GM19239 (cell line): Measurements from ENCODE around the gene COIL.
"Not testable (repeated sequence)": the region's sequence is repeated elsewhere in the genome, so short reads cannot be mapped to it uniquely, and the experiment has no call there.

Experiments used
- DNase-seq: peaks from one replicate; pipeline ENCODE4 v3.0.0; 2011; ENCODE audit warnings: low spot score; ENCODE audit not compliant: insufficient read length
- FAIRE-seq: peaks from 2 replicates; lab custom pipeline; 2011; peaks lifted over from hg19 to GRCh38; lab: Jason Lieb, UNC

COIL gene

DNA sequence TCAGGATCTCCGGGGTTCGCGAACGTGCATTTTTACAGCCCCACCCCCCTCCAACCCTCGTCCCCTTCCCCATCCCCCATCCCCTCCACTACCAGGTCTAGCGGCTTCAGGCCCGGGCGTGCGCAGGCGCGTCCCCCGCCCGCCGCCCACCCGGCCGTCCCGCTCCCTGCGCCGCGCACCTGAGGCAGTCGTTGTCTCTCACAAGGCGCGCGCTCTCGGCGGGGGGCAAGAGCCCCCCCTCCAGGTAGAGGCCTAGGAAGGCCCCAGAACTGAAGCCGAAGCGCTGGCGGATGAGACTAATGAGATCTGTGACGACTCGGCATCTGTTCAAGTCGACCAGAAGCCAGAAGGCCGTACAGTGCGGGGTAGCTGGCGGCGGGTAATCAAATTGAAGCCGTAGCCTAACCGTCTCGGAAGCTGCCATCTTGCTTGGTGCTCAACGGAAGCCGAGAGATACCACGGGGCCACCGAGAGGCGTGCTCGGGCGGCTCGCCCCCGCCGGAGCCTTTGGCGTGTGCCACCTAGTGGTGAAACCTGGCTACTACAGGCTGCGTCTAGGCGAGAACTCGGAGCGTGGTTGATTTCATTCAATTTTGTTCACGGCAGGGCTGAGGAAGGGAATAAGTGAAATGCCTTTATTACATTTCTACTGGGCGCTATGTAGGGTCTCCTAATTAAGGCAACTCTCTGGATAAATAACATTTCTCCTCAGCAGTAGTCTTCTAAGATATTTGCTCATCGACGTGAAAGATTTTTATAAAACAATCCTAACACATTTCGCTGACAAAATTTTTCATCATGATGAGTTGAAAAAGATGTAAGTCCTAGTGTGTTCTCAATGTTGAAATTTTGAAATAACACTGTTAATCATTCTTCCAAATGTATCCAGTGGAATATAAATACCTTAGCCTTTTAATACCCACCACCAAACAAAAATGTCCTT lies at the start of gene COIL:
Gene COIL, minus strand, starts transcription at position 455 of the 943 bp plus-strand sequence. Its CDS starts 31 bp downstream, at position 424.
- peak; percentile 84 for FAIRE-seq
- peak; percentile 83 for DNase-seq

DNA sequence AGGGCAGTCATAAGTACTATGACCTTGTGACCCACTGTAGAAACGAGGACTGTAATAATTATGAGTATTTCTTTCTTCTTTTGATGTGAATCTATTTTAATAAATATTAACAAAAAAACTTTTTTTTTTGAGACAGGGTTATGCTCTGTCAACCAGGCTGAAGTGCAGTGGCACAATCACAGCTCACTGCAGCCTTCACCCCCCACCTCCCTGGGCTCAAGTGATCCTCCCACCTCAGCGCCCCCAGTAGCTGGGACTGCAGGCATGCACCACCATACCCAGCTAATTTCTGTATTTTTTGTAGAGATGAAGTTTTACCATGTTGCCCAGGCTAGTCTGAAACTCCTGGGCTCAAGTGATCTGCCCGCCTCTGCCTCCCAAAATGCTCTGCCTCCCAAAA lies 49.6 kb upstream of the COIL start:
- FAIRE-seq (no peak), DNase-seq (no peak)

GRCh38 chr17:57009737-57010445 lies 49.0 kb upstream of the COIL start:
- peak; percentile 88 for FAIRE-seq

DNA sequence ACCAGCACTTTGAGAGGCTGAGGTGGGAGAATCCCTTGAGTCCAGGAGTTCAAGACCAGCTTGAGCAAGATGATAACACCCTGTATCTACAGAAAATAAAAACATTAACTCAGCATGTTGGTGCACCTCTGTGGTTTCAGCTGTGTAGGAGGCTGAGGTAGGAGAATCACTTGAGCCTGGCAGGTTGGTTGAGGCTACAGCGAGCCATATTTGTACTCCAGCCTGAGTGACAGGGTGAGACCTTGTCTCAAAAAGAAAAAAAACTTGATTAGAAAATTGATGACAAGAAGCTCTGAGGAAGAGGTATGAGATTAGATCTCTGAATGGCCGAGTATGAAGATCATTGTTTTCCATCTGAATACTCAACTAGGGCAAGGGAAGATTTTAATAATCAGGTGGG lies 48.1 kb upstream of the COIL start:
- DNase-seq (no peak), FAIRE-seq (no peak)

More at GRCh38 chr17:57009737-57010445, 49.0 kb upstream of the COIL start:
- peak; percentile 50 for DNase-seq

DNA sequence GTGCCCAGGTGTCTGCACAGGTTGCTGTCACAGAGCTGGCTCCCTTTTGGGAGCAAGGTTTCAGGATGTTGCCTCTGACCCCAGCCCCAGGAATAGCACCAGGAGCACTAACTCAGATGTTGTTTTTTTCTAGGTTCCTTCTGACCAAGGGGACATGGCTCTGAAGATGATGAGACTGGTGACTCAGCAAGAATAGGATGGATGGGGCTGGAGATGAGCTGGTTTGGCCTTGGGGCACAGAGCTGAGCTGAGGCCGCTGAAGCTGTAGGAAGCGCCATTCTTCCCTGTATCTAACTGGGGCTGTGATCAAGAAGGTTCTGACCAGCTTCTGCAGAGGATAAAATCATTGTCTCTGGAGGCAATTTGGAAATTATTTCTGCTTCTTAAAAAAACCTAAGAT lies 45.2 kb upstream of the COIL start:
- DNase-seq (no peak), FAIRE-seq (no peak)

DNA sequence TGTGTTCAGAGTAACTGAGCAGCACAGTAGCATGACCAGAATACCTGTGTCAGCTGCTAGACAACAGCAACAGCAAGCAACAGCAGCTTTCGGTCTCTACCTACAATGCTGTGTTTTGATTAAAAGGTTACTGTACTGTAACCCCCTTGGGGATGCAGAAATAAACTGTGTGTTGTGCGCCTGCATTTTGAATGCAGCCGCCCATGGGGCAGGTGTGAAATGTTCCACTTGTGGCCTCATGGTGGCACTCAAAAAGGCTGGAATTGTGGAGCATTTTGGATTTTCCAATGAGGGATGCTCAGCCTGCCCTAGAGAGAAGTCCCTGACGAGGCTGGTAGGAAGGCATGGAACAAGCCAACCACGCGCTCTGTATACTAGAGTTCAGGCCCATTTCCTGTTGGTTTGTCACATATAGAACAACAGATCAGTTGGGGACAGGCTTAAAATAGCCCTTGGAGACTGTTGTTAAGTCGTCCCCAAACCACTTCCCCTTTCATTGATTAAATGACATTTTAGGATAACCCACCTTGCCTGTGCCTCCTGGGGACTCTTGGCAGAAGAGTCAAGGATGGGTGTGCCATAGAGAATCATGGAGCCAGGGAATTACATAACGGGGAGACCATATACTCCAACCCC lies 44.2 kb upstream of the COIL start:
- FAIRE-seq (peak; percentile 89), DNase-seq (peak; percentile 39)

DNA sequence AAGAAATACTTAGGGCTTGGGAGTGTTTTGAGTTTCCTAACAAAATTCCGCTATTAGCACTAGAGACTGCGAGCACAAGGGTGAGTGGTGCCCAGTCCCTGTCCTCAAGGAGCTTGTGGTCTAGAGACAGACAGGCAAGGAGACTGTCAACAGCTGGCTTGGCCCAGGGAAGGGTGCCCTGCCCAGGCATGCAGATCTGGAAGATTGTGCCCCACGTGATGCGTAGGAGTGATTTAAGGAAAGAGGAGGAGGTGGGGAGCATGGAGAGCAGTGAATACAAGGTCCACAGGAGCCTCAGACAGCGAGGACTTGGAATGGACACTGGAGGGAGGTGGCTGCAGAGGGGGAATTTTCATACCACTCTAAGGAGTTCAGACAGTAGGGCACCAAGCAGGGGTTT lies 42.1 kb upstream of the COIL start:
- DNase-seq (no peak), FAIRE-seq (no peak)

GRCh38 chr17:57001541-57001940 lies 40.7 kb upstream of the COIL start:
- FAIRE-seq (no peak), DNase-seq (no peak)

DNA sequence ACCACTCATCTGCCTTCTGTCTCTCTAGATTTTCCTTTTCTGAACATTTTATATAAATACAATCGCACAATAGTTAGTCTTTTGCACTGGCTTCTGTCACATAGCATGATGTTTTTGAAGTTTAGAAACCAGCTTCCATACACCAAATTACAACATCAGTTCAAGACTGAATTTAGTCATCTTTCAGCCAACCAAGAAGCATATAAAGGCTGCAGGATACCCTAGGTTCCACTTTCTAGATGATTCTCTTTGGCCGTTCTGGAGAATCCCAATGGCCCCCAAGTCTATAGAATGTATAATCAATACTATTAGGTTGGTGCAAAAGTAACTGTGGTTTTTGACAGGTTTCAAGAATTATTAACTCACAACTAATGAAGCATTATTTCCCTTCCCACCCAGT lies 36.5 kb upstream of the COIL start:
- FAIRE-seq: no peak
- no peak for DNase-seq

GRCh38 chr17:56995766-56996165 lies 34.9 kb upstream of the COIL start:
- no peak for DNase-seq
- FAIRE-seq: no peak

DNA sequence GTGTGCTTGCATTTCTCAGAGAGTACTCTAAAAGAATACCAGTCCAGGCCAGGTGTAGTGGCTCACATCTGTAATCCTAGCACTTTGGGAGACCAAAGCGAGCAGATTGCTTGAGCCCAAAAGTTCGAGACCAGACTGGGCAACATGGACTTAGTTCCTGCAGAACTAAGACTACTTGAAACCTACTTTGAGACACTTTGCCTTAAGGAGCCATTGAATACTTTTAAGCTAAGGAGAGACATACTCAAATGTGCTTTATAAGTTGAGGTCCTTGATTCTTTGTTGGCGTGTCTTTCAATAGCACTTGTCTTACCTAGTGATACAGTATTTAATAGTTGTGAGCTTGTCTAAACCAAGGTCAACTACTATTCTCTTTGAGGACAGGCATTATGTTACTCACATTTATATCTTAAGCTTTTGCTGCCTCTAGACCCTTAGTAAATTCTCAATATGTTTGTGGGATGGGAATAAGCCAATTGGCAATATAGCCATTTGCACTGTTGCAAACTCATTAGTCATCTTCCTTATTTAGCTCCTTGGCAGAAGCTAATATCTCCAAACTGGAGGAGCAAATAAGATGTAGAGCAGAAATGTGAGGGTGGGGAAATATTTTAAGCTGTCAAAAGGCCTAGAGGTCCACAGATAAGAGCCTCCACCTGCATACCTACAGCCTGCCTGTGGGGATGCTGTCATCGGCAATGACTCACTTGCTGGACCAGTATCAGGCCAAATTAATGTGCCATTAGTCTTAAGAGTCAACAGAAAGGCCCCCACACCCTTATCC lies 33.4 kb upstream of the COIL start:
- no peak for DNase-seq
- FAIRE-seq: no peak

DNA sequence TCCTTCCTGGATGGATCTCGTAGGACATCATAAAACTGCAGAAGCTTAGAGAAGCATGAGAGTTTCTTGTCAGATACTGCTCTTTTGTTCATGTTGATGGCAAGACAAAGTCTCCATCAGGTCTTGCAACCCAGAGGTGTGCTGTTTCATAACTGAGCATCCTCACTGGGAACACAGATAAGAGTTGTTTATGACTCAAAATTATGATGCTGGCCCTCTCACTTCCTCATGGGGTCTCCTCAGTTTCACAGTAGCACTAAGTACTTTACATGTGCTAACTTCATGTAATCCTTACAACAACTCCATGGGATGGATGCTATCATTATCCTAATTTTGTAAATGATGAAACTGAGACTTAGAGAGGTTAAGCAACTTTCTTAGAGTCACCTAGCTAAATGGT lies 31.5 kb upstream of the COIL start:
- FAIRE-seq (no peak), DNase-seq (no peak)

GRCh38 chr17:56988901-56989572 lies 28.2 kb upstream of the COIL start:
- no peak for FAIRE-seq
- no peak for DNase-seq

DNA sequence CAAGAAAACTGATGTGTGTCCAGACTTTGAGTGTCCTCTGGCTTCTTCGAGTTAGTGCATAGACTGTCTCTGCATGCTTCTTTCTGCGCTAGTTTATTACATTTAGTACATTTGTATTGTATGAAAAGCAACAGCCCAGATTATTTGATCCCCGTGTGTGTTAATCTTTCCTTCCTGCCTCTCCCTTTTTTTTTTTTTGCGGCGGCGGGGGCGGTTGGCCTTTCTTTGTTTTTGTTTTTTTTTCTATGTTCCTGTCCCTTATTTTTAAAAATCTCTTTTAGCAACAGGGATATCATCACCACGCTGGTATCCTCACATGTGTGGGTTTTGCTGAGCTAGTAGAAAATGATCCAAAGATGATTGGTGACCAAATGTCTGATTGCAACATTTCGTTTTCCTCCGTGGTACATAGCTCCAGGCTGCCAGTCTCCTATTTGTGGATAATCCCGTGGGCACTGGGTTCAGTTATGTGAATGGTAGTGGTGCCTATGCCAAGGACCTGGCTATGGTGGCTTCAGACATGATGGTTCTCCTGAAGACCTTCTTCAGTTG lies 26.5 kb upstream of the COIL start:
- DNase-seq (no peak), FAIRE-seq (no peak)

- DNase-seq (no peak), FAIRE-seq (no peak)
Observed at GRCh38 chr17:56985371-56986162, 24.7 kb upstream of the COIL start.

- FAIRE-seq (no peak), DNase-seq (no peak)
Observed at GRCh38 chr17:56983366-56983765, 22.5 kb upstream of the COIL start.

- FAIRE-seq (no peak), DNase-seq (no peak)
Observed at GRCh38 chr17:56982312-56982711, 21.5 kb upstream of the COIL start.

DNA sequence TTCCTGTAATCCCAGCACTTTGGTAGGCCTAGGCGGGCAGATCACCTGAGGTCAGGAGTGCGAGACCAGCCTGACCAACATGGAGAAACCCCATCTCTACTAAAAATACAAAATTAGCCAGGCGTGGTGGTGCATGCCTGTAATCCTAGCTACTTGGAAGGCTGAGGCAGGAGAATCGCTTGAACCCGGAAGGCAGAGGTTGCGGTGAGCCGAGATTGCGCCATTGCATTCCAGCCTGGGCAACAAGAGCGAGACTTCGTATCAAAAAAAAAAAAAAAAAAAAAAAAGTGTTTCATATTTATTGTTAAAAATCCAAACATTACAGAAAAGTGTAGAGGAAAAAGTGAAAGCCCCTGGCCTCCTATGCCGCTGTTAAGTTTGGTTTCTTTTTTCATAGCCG lies 19.7 kb upstream of the COIL start:
- DNase-seq, FAIRE-seq: not testable (repeated sequence)
